Measurements from ENCODE around the gene FRAS1. TPM values are rescaled to one million over a fixed set of nuclear protein-coding genes. Genes with fewer than 3 reads are reported as not detected.

The FRAS1 gene
- total RNA-seq, 1 donor from 2014 or later, result 20.2 TPM

DNA sequence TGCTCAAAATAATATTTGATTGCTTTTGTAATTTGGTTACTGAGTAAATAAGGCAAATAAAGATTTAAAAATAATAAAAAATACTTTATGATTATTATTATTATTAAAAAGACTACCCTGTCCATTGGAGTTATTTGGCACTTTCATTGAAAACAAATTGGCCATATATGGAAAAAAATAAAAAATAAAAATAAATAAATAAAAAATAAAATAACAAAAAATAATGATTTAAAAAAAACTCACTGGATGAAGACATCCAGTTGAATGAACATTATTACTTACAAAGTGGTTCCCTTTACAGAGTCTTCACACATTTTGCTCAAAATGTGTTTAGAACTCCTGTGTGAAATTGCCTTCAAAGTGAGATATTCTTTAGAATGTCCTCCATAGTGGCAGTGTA, 353.1 kb downstream of the FRAS1 start:
- no peak overlapping the region for H3K4me3 ChIP-seq
- intact Hi-C loops (cut with DNase I), result no loop called here
- no peaks in the 10 kb centered on the region for H3K4me1 ChIP-seq
- H3K27ac ChIP-seq, result no peak overlapping the region
- no peaks in the 10 kb centered on the region for H3K27me3 ChIP-seq
- ATAC-seq (no peak), DNase-seq (no peak)
- H3K36me3 ChIP-seq, result no peaks in the 10 kb centered on the region
- no peak for TF ChIP-seq CTCF (IDR thresholded peaks at IDR 0.05)
- no peaks in the 10 kb centered on the region for H3K9me3 ChIP-seq

DNA sequence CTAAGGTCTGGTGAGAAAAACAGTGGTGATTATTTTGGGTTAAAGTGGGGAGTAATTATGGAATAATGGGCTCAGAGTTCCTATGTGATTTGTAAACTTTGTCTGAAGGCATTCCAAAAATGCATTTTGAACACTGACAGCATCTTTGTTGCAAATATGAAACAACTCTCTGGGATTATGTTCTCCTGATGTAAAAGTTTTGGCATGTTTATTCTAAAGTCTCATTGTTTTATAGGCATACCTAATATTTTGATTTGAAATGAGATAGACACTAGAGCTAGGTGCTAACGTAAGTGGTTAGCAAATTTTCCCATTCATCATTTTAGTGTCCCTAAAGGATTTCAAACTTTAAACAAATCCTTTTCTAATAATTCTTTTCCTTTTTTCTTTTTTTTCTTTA, 353.6 kb downstream of the FRAS1 start:
- Histone ChIP-seq H3K27ac (no peak overlapping the region), H3K9me3 (no peaks in the 10 kb centered on the region), H3K4me1 (no peaks in the 10 kb centered on the region), H3K4me3 (no peak overlapping the region), H3K27me3 (no peaks in the 10 kb centered on the region), H3K36me3 (no peaks in the 10 kb centered on the region)
- intact Hi-C loops (cut with DNase I), result no loop called here
- DNase-seq (no peak), ATAC-seq (no peak)
- TF ChIP-seq CTCF (IDR thresholded peaks at IDR 0.05), result no peak

DNA sequence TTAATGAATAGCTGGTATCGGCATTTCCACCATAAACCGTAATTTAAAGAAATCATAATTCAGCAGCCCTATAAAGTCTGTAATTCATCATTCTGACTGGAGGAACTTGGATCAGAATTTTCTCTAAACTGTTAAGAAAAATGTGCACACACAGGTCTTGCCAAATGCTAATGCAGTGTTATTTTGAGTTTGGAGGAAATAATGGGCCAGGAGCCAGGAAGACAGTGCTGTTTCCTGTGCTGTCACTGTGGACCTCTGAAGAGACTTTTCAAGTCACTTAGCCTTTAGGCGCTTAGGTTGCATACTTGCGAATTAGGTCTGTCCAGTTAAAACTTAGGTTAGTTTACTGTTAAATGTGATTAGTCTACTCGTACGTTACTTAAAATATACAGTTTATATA, 357.0 kb downstream of the FRAS1 start:
- Histone ChIP-seq H3K27ac (no peak overlapping the region), H3K4me3 (no peak overlapping the region), H3K4me1 (no peaks in the 10 kb centered on the region), H3K9me3 (no peaks in the 10 kb centered on the region), H3K27me3 (no peaks in the 10 kb centered on the region), H3K36me3 (no peaks in the 10 kb centered on the region)
- no peak for DNase-seq
- no peak for TF ChIP-seq CTCF (IDR thresholded peaks at IDR 0.05)
- no peak for ATAC-seq
- intact Hi-C loops (cut with DNase I), result no loop called here

- TF ChIP-seq CTCF (IDR thresholded peaks at IDR 0.05), result no peak
- H3K9me3 ChIP-seq, result no peaks in the 10 kb centered on the region
- no peak overlapping the region for H3K4me3 ChIP-seq
- no peak for ATAC-seq
- no peaks in the 10 kb centered on the region for H3K4me1 ChIP-seq
- intact Hi-C loops (cut with DNase I), result no loop called here
- DNase-seq, result no peak
- no peak overlapping the region for H3K27ac ChIP-seq
- no peaks in the 10 kb centered on the region for H3K36me3 ChIP-seq
- no peaks in the 10 kb centered on the region for H3K27me3 ChIP-seq
These were observed 360.5 kb downstream of the FRAS1 start for GRCh38 chr4:78417603-78418002.

DNA sequence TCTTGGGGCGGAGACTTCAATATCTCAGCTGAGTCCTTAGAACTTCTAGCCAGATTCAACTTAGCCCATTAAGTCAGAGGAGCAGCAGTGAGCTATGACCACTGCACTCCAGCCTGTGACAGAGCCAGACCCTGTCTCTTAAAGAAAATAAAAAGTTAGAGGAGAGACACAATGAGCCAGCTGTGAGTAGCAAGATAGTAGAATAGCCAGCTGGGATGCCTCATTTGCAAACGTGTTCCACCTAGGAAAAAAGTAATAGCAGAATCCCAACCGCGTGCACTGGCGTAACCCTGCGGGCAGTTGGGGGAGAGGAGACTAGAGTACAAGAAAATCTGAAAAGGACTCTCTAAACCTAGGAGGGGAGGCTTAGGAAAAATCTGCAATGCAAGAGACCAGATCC, 361.3 kb downstream of the FRAS1 start:
- no peaks in the 10 kb centered on the region for H3K36me3 ChIP-seq
- DNase-seq (no peak), ATAC-seq (no peak)
- intact Hi-C loops (cut with DNase I), result no loop called here
- H3K4me1 ChIP-seq, result no peaks in the 10 kb centered on the region
- H3K9me3 ChIP-seq, result no peaks in the 10 kb centered on the region
- H3K27me3 ChIP-seq, result no peaks in the 10 kb centered on the region
- no peak overlapping the region for H3K4me3 ChIP-seq
- no peak overlapping the region for H3K27ac ChIP-seq
- no peak for TF ChIP-seq CTCF (IDR thresholded peaks at IDR 0.05)

GRCh38 chr4:78423790-78424189, 366.7 kb downstream of the FRAS1 start:
- no peak for TF ChIP-seq CTCF (IDR thresholded peaks at IDR 0.05)
- intact Hi-C loops (cut with DNase I), result no loop called here
- ATAC-seq, result no peak
- no peak overlapping the region for H3K4me3 ChIP-seq
- DNase-seq, result no peak
- no peaks in the 10 kb centered on the region for H3K36me3 ChIP-seq
- no peaks in the 10 kb centered on the region for H3K9me3 ChIP-seq
- H3K4me1 ChIP-seq, result no peaks in the 10 kb centered on the region
- H3K27me3 ChIP-seq, result no peaks in the 10 kb centered on the region
- H3K27ac ChIP-seq, result no peak overlapping the region

Data from upper lobe of right lung (tissue), 1 donor.